Measurements from ENCODE around the gene MIEF1.

- peak; percentile 61; the same call in 1 of the 2 replicates for TF ChIP-seq POLR2AphosphoS5 (IDR thresholded peaks at IDR 0.05; ENCODE audit: low read depth, low read length)
- TF ChIP-seq POLR2A (IDR thresholded peaks at IDR 0.05; ENCODE audit: low read depth, low read length): no peak
Measured at GRCh38 chr22:39471381-39472141, 30.5 kb upstream of the MIEF1 start.

All from GM12892 (cell line).